GM12892 (cell line): Measurements from ENCODE around the gene COX4I2.
"Not testable (repeated sequence)": the region's sequence is repeated elsewhere in the genome, so short reads cannot be mapped to it uniquely, and the experiment has no call there.

ENCODE experiments used
- DNase-seq: peaks from one replicate; pipeline ENCODE4 v3.0.0; 2011; ENCODE audit not compliant: insufficient read length
- FAIRE-seq: peaks from 2 replicates; lab custom pipeline; 2011; peaks lifted over from hg19 to GRCh38; lab: Jason Lieb, UNC
- POLR2A ChIP-seq: IDR thresholded peaks from 2 replicates; pipeline ENCODE4 v1.6.1; 2011; ENCODE audit warnings: low read depth, low read length, control low read depth
- POLR2AphosphoS5 ChIP-seq: IDR thresholded peaks from 2 replicates; pipeline ENCODE4 v1.6.1; 2011; ENCODE audit warnings: low read depth, low read length, control low read depth
- TAF1 ChIP-seq: IDR thresholded peaks from 2 replicates; pipeline ENCODE4 v1.6.1; 2011; ENCODE audit warnings: low read depth, mild to moderate bottlenecking, control low read depth, low read length, borderline replicate concordance

COX4I2 gene

GRCh38 chr20:31665753-31666152, 28.0 kb downstream of the COX4I2 start:
- DNase-seq: no peak
- FAIRE-seq: no peak
- no peak for TF ChIP-seq POLR2AphosphoS5
- TF ChIP-seq POLR2A: no peak
- no peak for TF ChIP-seq TAF1

- FAIRE-seq (no peak), DNase-seq (no peak)
- TF ChIP-seq TAF1: no peak
- no peak for TF ChIP-seq POLR2A
- no peak for TF ChIP-seq POLR2AphosphoS5
These were observed 28.7 kb downstream of the COX4I2 start for GRCh38 chr20:31666258-31667042.

DNA sequence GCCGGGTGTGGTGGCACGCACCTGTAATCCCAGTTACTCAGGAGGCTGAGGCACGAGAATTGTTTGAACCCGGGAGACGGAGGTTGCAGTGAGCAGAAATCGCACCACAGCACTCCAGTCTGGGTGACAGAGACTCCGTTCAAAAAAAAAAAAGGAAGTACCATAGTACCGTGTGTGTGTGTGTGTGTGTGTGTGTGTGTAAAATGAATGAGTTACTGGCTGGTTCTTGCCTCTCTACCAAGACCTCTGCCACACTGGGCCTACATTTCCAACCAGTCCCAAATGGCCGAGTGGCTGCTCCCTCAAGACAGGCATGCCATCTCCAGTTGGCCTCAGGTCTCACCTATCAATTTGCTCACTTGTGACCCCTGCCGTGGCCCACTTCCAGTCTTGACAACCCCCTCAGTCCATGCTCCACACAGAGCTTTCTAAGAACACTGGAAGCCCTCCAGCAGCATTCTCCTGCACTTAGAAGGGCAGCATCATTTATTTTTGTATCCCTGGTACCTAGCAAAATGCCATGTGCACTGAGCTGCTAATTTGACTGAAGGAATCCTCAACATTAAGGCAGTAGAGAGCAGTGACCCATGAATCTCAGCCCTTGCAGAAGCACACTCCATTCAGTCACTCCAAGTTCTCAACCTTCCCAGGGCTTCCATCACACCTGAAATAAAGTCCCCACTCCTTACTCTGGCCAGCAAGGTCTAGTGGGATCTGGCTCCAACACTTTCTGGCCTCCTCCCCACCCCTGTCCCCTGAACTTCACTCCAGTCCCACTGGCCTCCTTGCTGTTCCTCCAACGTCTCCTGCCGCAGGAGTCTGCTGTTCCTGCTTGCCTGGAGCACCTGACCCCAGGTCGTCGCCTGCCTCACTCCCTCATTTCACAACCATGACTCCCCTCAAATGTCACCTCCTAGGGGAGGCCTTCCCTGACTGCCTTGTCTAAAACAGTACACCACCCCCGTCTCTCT, 29.9 kb downstream of the COX4I2 start:
- FAIRE-seq: no peak
- no peak for DNase-seq
- no peak for TF ChIP-seq TAF1
- TF ChIP-seq POLR2A: no peak
- TF ChIP-seq POLR2AphosphoS5: no peak

- DNase-seq, FAIRE-seq: not testable (repeated sequence)
These were observed 31.2 kb downstream of the COX4I2 start for GRCh38 chr20:31668944-31669343.

DNA sequence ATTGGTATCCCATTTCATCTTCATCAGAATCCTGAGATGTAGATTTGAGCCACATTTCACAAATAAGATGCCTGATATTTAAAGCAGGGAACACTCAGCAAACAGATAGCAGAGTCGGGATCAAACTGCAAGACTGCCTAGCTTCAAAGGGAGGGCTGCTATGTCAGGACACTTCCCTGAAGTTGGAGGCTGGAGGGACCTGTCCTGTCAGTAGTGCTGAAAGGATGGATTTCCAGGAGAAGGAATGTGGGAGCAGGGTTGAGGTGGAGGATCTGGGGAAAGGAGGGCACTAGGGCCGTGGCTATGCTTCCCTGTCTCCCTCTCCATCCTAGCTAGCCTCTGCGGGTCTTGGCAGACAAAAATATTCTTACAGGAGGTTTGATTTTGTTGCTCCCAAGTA, 32.2 kb downstream of the COX4I2 start:
- FAIRE-seq: no peak

GRCh38 chr20:31670371-31671228, 32.9 kb downstream of the COX4I2 start:
- FAIRE-seq: no peak
- TF ChIP-seq POLR2A (no peak), TAF1 (no peak), POLR2AphosphoS5 (no peak)
- DNase-seq: no peak

More for the DNA sequence above, 32.2 kb downstream of the COX4I2 start:
- no peak for DNase-seq
- TF ChIP-seq POLR2A: no peak
- TF ChIP-seq POLR2AphosphoS5: no peak
- TF ChIP-seq TAF1: no peak

DNA sequence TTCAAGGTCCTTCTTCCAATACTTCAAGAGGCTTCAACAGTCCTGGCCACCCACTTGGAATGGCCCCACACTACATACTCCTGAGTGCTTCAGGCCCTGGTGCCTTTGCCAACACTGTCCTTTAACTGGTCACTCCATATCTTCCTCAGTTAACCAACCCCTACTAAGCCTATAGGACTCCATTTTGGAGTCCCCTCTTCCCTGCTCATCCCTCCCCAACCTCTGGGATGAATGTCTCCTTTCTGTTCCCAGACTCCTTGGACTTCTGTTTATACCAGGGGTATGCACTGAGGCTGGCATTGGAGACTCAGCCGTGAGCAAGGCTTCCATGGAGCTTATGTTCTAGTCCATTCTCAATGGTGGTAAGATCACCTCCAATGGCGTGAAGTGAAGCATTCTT, 33.6 kb downstream of the COX4I2 start:
- DNase-seq (no peak), FAIRE-seq (no peak)
- TF ChIP-seq POLR2AphosphoS5: no peak
- TF ChIP-seq POLR2A: no peak
- no peak for TF ChIP-seq TAF1

DNA sequence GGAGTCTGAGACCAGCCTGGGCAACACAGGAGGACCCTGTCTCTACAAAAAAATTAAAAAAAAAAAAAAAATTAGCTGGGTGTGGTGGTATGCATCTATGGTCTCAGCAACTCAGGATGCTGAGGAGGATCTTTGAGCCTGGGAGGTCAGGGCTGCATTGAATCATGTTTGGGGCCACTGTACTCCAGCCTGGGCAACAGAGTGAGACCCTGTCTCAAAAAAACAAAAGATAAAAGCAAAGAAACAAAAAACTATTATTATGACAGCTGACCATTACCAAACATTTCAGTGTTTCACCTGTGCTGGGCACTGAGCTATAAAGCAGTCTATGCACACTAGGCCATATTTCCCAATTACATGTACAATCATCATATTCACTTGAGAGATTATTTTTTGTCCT, 35.7 kb downstream of the COX4I2 start:
- no peak for DNase-seq
- FAIRE-seq: no peak
- TF ChIP-seq TAF1 (no peak), POLR2AphosphoS5 (no peak), POLR2A (no peak)

- TF ChIP-seq POLR2AphosphoS5 (no peak), POLR2A (no peak), TAF1 (no peak)
- no peak for FAIRE-seq
These were observed 36.3 kb downstream of the COX4I2 start for GRCh38 chr20:31673943-31674463.

GRCh38 chr20:31674895-31675827, 37.4 kb downstream of the COX4I2 start:
- DNase-seq (peak; percentile 46), FAIRE-seq (no peak)
- TF ChIP-seq POLR2A: peak; percentile 60
- TF ChIP-seq TAF1: no peak
- TF ChIP-seq POLR2AphosphoS5: peak; percentile 61; the same call in 1 of the 2 replicates

More at GRCh38 chr20:31673943-31674463, 36.3 kb downstream of the COX4I2 start:
- DNase-seq: no peak
